HepG2 (cell line): ENCODE data around the gene TOM1L2. TPM values are rescaled to one million over a fixed set of nuclear protein-coding genes. Genes with fewer than 3 reads are reported as not detected.

ENCODE experiments used
- ATAC-seq: fragments of 200-7000 bp; cut with Tn5 transposase; 3 replicates; pipeline ENCODE4 v1.9.1; 2020; ENCODE audit warnings: mild to moderate bottlenecking, moderate library complexity
- BruUV-seq: library from RNA; stranded (reverse); fragments of 400-500 nt; replicated peaks from 2 replicates; lab custom pipeline; 2021; lab: Mats Ljungman, UMichigan
- CTCF ChIA-PET: fragments of 300-600 bp; formaldehyde crosslinking; extraction: SDS; loops from one replicate; lab custom pipeline; 2021; ENCODE audit warnings: low total read pairs, inconsistent platforms, low intra/inter-chr PET ratio; lab: Yijun Ruan, JAX
- POLR2A ChIA-PET: fragments of 350-600 bp; sonication (Branson Sonifier 250); formaldehyde crosslinking; loops from one replicate; lab custom pipeline; 2020; ENCODE audit warnings: antibody characterized with exemption, inconsistent platforms; lab: Yijun Ruan, JAX
- DNase-seq: peaks from one replicate; pipeline ENCODE4 v3.0.0-alpha.2; 2015; ENCODE audit warnings: low spot score
- FAIRE-seq: peaks from 3 replicates; lab custom pipeline; 2011; peaks lifted over from hg19 to GRCh38; lab: Jason Lieb, UNC
- H2AFZ ChIP-seq: one replicate; pipeline ENCODE4 v1.6.1; 2011; ENCODE audit warnings: low read length, inconsistent platforms
- H3K27ac ChIP-seq: fragments of 300-600 bp; 3 replicates; pipeline ENCODE4 v1.8.0; 2011; ENCODE audit warnings: mixed run types, mild to moderate bottlenecking, mixed read lengths, low read length, inconsistent platforms; ENCODE audit not compliant: insufficient read depth; ENCODE audit errors: extremely low read length
- H3K27me3 ChIP-seq, 2 experiments: fragments of 200-600 bp in 1 of 2; 2 replicates in 1 of 2; 3 replicates in 1 of 2; pipeline versions ENCODE4 v1.6.0 to v1.8.0; 2011; ENCODE audit warnings: low read length in 2 of 2, mild to moderate bottlenecking in 2 of 2, moderate library complexity in 2 of 2, inconsistent platforms in 1 of 2; ENCODE audit not compliant: insufficient read depth in 2 of 2, control insufficient read depth in 1 of 2
- H3K36me3 ChIP-seq, 2 experiments: fragments of 200-600 bp in 1 of 2; replicated peaks in 1 of 2; 2 replicates in 1 of 2; 3 replicates in 1 of 2; pipeline versions ENCODE4 v1.5.1 to v1.8.0; 2011; ENCODE audit warnings: low read length in 2 of 2, inconsistent platforms in 1 of 2; ENCODE audit not compliant: insufficient read depth in 2 of 2, control insufficient read depth in 1 of 2
- H3K4me1 ChIP-seq: 2 replicates; pipeline ENCODE4 v1.5.1; 2012; ENCODE audit warnings: low read length, inconsistent platforms; ENCODE audit not compliant: insufficient read depth
- H3K4me2 ChIP-seq: 2 replicates; pipeline ENCODE4 v1.6.0; 2011; ENCODE audit warnings: low read depth, low read length, inconsistent platforms
- H3K4me3 ChIP-seq, 3 experiments: fragments of 200-600 bp in 1 of 3; sonication (generic), shearing (Covaris generic) in 1 of 3; replicated peaks in 1 of 3; 2 replicates each; pipeline ENCODE4 v1.5.1; 2011 to 2016; ENCODE audit warnings: low read length in 3 of 3, inconsistent platforms in 2 of 3, low read depth in 2 of 3, mild to moderate bottlenecking in 2 of 3, control low read depth in 1 of 3, mixed read lengths in 1 of 3; ENCODE audit not compliant: insufficient read depth in 1 of 3
- H3K79me2 ChIP-seq: one replicate; pipeline ENCODE4 v1.6.1; 2011; ENCODE audit warnings: low read length, inconsistent platforms; ENCODE audit not compliant: insufficient read depth
- H3K9ac ChIP-seq: 2 replicates; pipeline ENCODE4 v1.6.0; 2011; ENCODE audit warnings: mild to moderate bottlenecking, low read depth, low read length, inconsistent platforms; ENCODE audit not compliant: insufficient read depth
- H3K9me3 ChIP-seq: 2 replicates; pipeline ENCODE4 v1.5.1; 2012; ENCODE audit warnings: mild to moderate bottlenecking, low read length
- H4K20me1 ChIP-seq: 2 replicates; pipeline ENCODE4 v1.6.0; 2011; ENCODE audit warnings: inconsistent platforms, mild to moderate bottlenecking, low read length, moderate library complexity; ENCODE audit not compliant: insufficient read depth
- HOXD1 ChIP-seq: sonication (generic); formaldehyde crosslinking; IDR thresholded peaks from 2 replicates; pipeline ENCODE4 v1.5.0; 2020; ENCODE audit warnings: missing genetic modification reagents
- KDM5A ChIP-seq: fragments of 200-600 bp; sonication (generic); IDR thresholded peaks from 2 replicates; pipeline ENCODE4 v1.7.0; 2018; ENCODE audit warnings: antibody characterized with exemption, mild to moderate bottlenecking, low read length, borderline replicate concordance
- MTA1 ChIP-seq: sonication (generic); formaldehyde crosslinking; IDR thresholded peaks from 2 replicates; pipeline ENCODE4 v1.4.0; 2020; ENCODE audit warnings: missing genetic modification reagents, mild to moderate bottlenecking, borderline replicate concordance
- SMAD3 ChIP-seq: sonication (generic); formaldehyde crosslinking; IDR thresholded peaks from 2 replicates; pipeline ENCODE4 v1.4.0; 2020; ENCODE audit warnings: missing genetic modification reagents
- SMARCE1 ChIP-seq: fragments of 450-650 bp; IDR thresholded peaks from 2 replicates; pipeline ENCODE4 v1.6.1; 2017; ENCODE audit warnings: borderline replicate concordance
- TCF7L2 ChIP-seq: IDR thresholded peaks from 2 replicates; pipeline ENCODE4 v1.6.1; 2011; ENCODE audit warnings: mild to moderate bottlenecking, low read depth, low read length, moderate library complexity
- ZBTB20 ChIP-seq: sonication (generic); formaldehyde crosslinking; IDR thresholded peaks from 2 replicates; pipeline ENCODE4 v1.8.1; 2023; ENCODE audit warnings: missing genetic modification reagents, low read depth, mild to moderate bottlenecking, borderline replicate concordance
- ZFAT ChIP-seq: sonication (generic); formaldehyde crosslinking; conservative IDR thresholded peaks from 2 replicates; pipeline ENCODE4 v1.8.1; 2023; ENCODE audit warnings: missing genetic modification reagents, inconsistent platforms
- ZFP36 ChIP-seq: fragments of 150-350 bp; IDR thresholded peaks from 2 replicates; pipeline ENCODE4 v1.6.1; 2018; ENCODE audit warnings: borderline replicate concordance, low read length, low read depth; ENCODE audit not compliant: partially characterized antibody
- ZFP37 ChIP-seq: sonication (generic); formaldehyde crosslinking; IDR thresholded peaks from 2 replicates; pipeline ENCODE4 v1.4.0; 2020; ENCODE audit warnings: missing genetic modification reagents, borderline replicate concordance
- ZFY ChIP-seq: sonication (generic); formaldehyde crosslinking; IDR thresholded peaks from 2 replicates; pipeline ENCODE4 v1.4.0; 2020; ENCODE audit warnings: missing genetic modification reagents
- ZNF143 ChIP-seq: sonication (generic); formaldehyde crosslinking; IDR thresholded peaks from 2 replicates; pipeline ENCODE4 v1.4.0; 2020; ENCODE audit warnings: missing genetic modification reagents
- ZNF225 ChIP-seq: sonication (generic); formaldehyde crosslinking; IDR thresholded peaks from 2 replicates; pipeline ENCODE4 v1.4.0; 2020; ENCODE audit warnings: mild to moderate bottlenecking, missing genetic modification reagents
- ZNF263 ChIP-seq: sonication (generic); formaldehyde crosslinking; IDR thresholded peaks from 2 replicates; pipeline ENCODE4 v1.4.0; 2020; ENCODE audit warnings: missing genetic modification reagents
- ZNF333 ChIP-seq: sonication (generic); formaldehyde crosslinking; IDR thresholded peaks from 2 replicates; pipeline ENCODE4 v1.4.0; 2020; ENCODE audit warnings: mild to moderate bottlenecking, missing genetic modification reagents, borderline replicate concordance
- ZNF33A ChIP-seq: sonication (generic); formaldehyde crosslinking; IDR thresholded peaks from 2 replicates; pipeline ENCODE4 v1.5.1; 2020; ENCODE audit warnings: missing genetic modification reagents, mild to moderate bottlenecking, moderate library complexity, borderline replicate concordance
- ZNF567 ChIP-seq: sonication (generic); formaldehyde crosslinking; IDR thresholded peaks from 2 replicates; pipeline ENCODE4 v1.8.1; 2023; ENCODE audit warnings: mild to moderate bottlenecking, missing genetic modification reagents, borderline replicate concordance
- ZNF569 ChIP-seq: sonication (generic); formaldehyde crosslinking; IDR thresholded peaks from 2 replicates; pipeline ENCODE4 v1.5.0; 2020; ENCODE audit warnings: mild to moderate bottlenecking, missing genetic modification reagents, moderate library complexity, borderline replicate concordance
- ZNF580 ChIP-seq: IDR thresholded peaks from 2 replicates; pipeline ENCODE4 v1.6.1; 2016; ENCODE audit warnings: low read depth, borderline replicate concordance
- ZNF776 ChIP-seq: sonication (generic); formaldehyde crosslinking; IDR thresholded peaks from 2 replicates; pipeline ENCODE4 v1.4.0; 2020; ENCODE audit warnings: mild to moderate bottlenecking, missing genetic modification reagents
- ZSCAN25 ChIP-seq: sonication (generic); formaldehyde crosslinking; IDR thresholded peaks from 2 replicates; pipeline ENCODE4 v1.8.0; 2022; ENCODE audit warnings: mild to moderate bottlenecking, missing genetic modification reagents
- WGBS: methylation state at CpG from one replicate; pipeline ENCODE4 v1.1.6; 2017; ENCODE audit warnings: low lambda C conversion rate; 5-methylcytosine and 5-hydroxymethylcytosine counted together
- in situ Hi-C: cut with HindIII; loops from 2 replicates; pipeline ENCODE4 v1.10.0; 2017; ENCODE audit warnings: low pct_unique_long_range_greater_than_20kb; ENCODE audit not compliant: extremely low pct_ligation_motif_present
- intact Hi-C: fragments of 100-400 bp; cut with micrococcal nuclease; formaldehyde crosslinking; loops from one replicate; pipeline ENCODE4 v1.10.0; 2022; ENCODE audit not compliant: unreplicated experiment
- polyA plus RNA-seq, 8 experiments: library from polyadenylated mRNA; depleted of rRNA in 3 of 8; stranded (reverse) in 7 of 8; unstranded in 1 of 8; fragments of >200 nt; fragmentation: Illumina TruSeq in 4 of 8; extraction: Trizol in 4 of 8; gene quantifications; 2 replicates each; pipeline versions ENCODE4 v1.2.1 to v1.2.3, GENCODE V29; 2011 to 2016; ENCODE audit warnings: low read depth in 4 of 8, missing spikeins in 1 of 8, mixed read lengths in 1 of 8; ENCODE audit not compliant: insufficient read depth in 1 of 8
- total RNA-seq, 5 experiments: library from RNA; depleted of rRNA; stranded (reverse); fragments of >200 nt; fragmentation: Illumina TruSeq; extraction: Trizol; gene quantifications; 2 replicates each; pipeline ENCODE4 v1.2.3, GENCODE V29; 2016; ENCODE audit warnings: low read depth in 1 of 5

The TOM1L2 gene
- total and polyA plus RNA-seq, 2 of the 13 experiments (the other 11 are each of a cell fraction or from before 2014, with no cell fraction given), result 4.7 to 7.4 TPM

GRCh38 chr17:17985153-17985552, 13.0 kb upstream of the TOM1L2 start:
- in situ Hi-C loops, result no loop called here
- DNase-seq (no peak), ATAC-seq (no peak), FAIRE-seq (no peak)
- Histone ChIP-seq H3K4me2 (no peak overlapping the region), H3K36me3 (no peaks in the 10 kb centered on the region), H3K4me1 (peaks cover 17% of the 10 kb centered on the region), H2AFZ (no peak overlapping the region), H3K9ac (no peak overlapping the region), H4K20me1 (no peaks in the 10 kb centered on the region), H3K27ac (no peak overlapping the region), H3K79me2 (no peaks in the 10 kb centered on the region)
- intact Hi-C loops, result no loop called here
- no peak for TF ChIP-seq ZNF567 (CRISPR knock-in tag)
- no peak for TF ChIP-seq ZBTB20
- TF ChIP-seq, all 625 proteins: peak for 0
- ChIA-PET CTCF (no interaction called here), POLR2A (interaction anchor here (1.6 kb wide), 1 partner anchor 13 kb away, joined by 5 read pairs; the partner anchor contains the start of gene TOM1L2)
- no peak overlapping the region for H3K4me3 ChIP-seq
- H3K9me3 ChIP-seq, result no peaks in the 10 kb centered on the region
- no TSS peak for BruUV-seq
- H3K27me3 ChIP-seq, result peaks cover 0 to 16% of the 10 kb centered on the region in 2 experiments; a peak in 3 of 5 replicates
- WGBS, result 35% methylated on average over 2 of the region's 2 CpGs

- POLR2A ChIA-PET, result interaction anchor here (2.1 kb wide), 1 partner anchor 11 kb away, joined by 13 read pairs; the partner anchor contains the start of genes DRC3 and TOM1L2
- 47% methylated on average over 6 of the region's 6 CpGs for WGBS
- FAIRE-seq (no peak), DNase-seq (no peak), ATAC-seq (no peak)
- Histone ChIP-seq H2AFZ (no peak overlapping the region), H3K27ac (no peak overlapping the region), H3K9me3 (no peaks in the 10 kb centered on the region), H3K4me1 (peaks cover 17% of the 10 kb centered on the region), H3K9ac (no peak overlapping the region), H3K27me3 (peaks cover 0 to 14% of the 10 kb centered on the region in 2 experiments; a peak in 4 of 5 replicates), H3K79me2 (no peaks in the 10 kb centered on the region), H3K4me2 (peak overlapping the region; percentile 81)
- BruUV-seq, result no TSS peak
- CTCF ChIA-PET, result no interaction called here
- TF ChIP-seq ZFP37 (no peak), SMARCE1 (no peak), ZNF776 (no peak), ZSCAN25 (CRISPR knock-in tag) (no peak), HOXD1 (no peak), KDM5A (no peak), ZFY (no peak), ZNF580 (CRISPR knock-in tag) (no peak), ZNF143 (CRISPR knock-in tag) (no peak), ZNF333 (no peak), MTA1 (CRISPR knock-in tag) (no peak), ZNF569 (no peak), ZNF263 (CRISPR knock-in tag) (no peak), SMAD3 (CRISPR knock-in tag) (no peak), ZNF225 (CRISPR knock-in tag) (no peak), ZFAT (CRISPR knock-in tag) (no peak), TCF7L2 (no peak), ZFP36 (no peak), ZNF33A (CRISPR knock-in tag) (no peak)
- TF ChIP-seq, all 625 proteins: peak for 0
- no peaks in the 10 kb centered on the region for H3K36me3 ChIP-seq
- in situ Hi-C loops, result no loop called here
- no peak overlapping the region for H3K4me3 ChIP-seq
- no peaks in the 10 kb centered on the region for H4K20me1 ChIP-seq
- intact Hi-C loops, result no loop called here
Observed at GRCh38 chr17:17983776-17984175, 11.6 kb upstream of the TOM1L2 start.
